ENCODE measurements around the gene TRAPPC1. TPM values are rescaled to one million over a fixed set of nuclear protein-coding genes. Genes with fewer than 3 reads are reported as not detected.

TRAPPC1 gene
- total and polyA plus RNA-seq, 2 donors (not counting 3 experiments of a cell fraction or from before 2014, with no cell fraction given): 146 to 250 TPM

- Histone ChIP-seq H4K20me1 (replicated peaks; ENCODE audit: control insufficient read depth, extremely low read depth, insufficient read depth, low read length) (no peaks in the 10 kb centered on the region), H3K4me1 (ENCODE audit: control insufficient read depth, extremely low read depth, insufficient read depth, low read length) (peaks cover 22% of the 10 kb centered on the region), H3K79me2 (ENCODE audit: control insufficient read depth, insufficient read depth, low read length) (peaks cover 33% of the 10 kb centered on the region), H2AFZ (ENCODE audit: low read depth, low read length) (no peak overlapping the region), H3K9me1 (replicated peaks; ENCODE audit: control insufficient read depth, extremely low read depth, insufficient read depth, low read length) (no peaks in the 10 kb centered on the region), H3K4me3 (replicated peaks in 1 of 3; ENCODE audit: insufficient read depth in 1 of 3, low read depth in 1 of 3, low read length in 3 of 3) (no peak overlapping the region), H3K27me3 (ENCODE audit: control insufficient read depth in 2 of 2, insufficient read depth in 2 of 2, low read length in 2 of 2) (no peaks in the 10 kb centered on the region), H3K36me3 (ENCODE audit: control insufficient read depth in 2 of 2, extremely low read depth in 1 of 2, insufficient read depth in 2 of 2, low read length in 2 of 2) (peaks cover 9 to 16% of the 10 kb centered on the region in 2 experiments), H3K27ac (ENCODE audit: insufficient read depth, low read depth, low read length) (no peak overlapping the region), H3K9ac (replicated peaks; ENCODE audit: extremely low read depth, insufficient read depth, low read length) (no peak overlapping the region), H3K9me3 (replicated peaks; ENCODE audit: control insufficient read depth, insufficient read depth, low read length) (no peaks in the 10 kb centered on the region), H3K4me2 (ENCODE audit: insufficient read depth, low read length) (no peak overlapping the region)
- CTCF ChIA-PET: interaction anchor here (1.0 to 1.3 kb wide), 2 partner anchors 12 to 105 kb away, joined by 3 to 4 read pairs; no protein-coding TSS in a partner anchor
- dilution Hi-C loops (cut with MboI; ENCODE audit: extremely low pct_ligation_motif_present, low sequenced_read_pairs) (no loop called here), intact Hi-C loops (cut with micrococcal nuclease) (no loop called here)
- FAIRE-seq (no peak), DNase-seq (ENCODE audit: low read depth, low spot score) (no peak)
- no peak for TF ChIP-seq FOS (IDR thresholded peaks at IDR 0.05; ENCODE audit: borderline replicate concordance, insufficient read depth, low read length)
- no peak for TF ChIP-seq JUN (IDR thresholded peaks at IDR 0.05; ENCODE audit: borderline replicate concordance, insufficient read depth, insufficient read length, low read depth)
- TF ChIP-seq MYC (IDR thresholded peaks at IDR 0.05; ENCODE audit: low read depth, low read length): no peak
- POLR2A ChIA-PET: interaction anchor here (0.6 kb wide), 1 partner anchor 37 kb away, joined by 4 read pairs; no protein-coding TSS in a partner anchor
- no TSS peak for BruUV-seq (replicated peaks)
These were observed 4.1 kb upstream of the TRAPPC1 start for GRCh38 chr17:7935859-7936258.

- H3K79me2 ChIP-seq (ENCODE audit: control insufficient read depth, insufficient read depth, low read length): peaks cover 34% of the 10 kb centered on the region
- intact Hi-C loops (cut with micrococcal nuclease): loop anchor here (1.0 kb wide), 2 partner anchors 46 to 76 kb away; partner anchors contain the start of gene NAA38
- FAIRE-seq: peak; percentile 78
These were observed 1.2 kb upstream of the TRAPPC1 start for GRCh38 chr17:7932949-7933348.

More at GRCh38 chr17:7932949-7933348, 1.2 kb upstream of the TRAPPC1 start:
- no peaks in the 10 kb centered on the region for H3K9me1 ChIP-seq (replicated peaks; ENCODE audit: control insufficient read depth, extremely low read depth, insufficient read depth, low read length)
- ChIA-PET POLR2A (no interaction called here), CTCF (interaction anchor here (0.9 to 4.2 kb wide), 17 partner anchors 17 to 189 kb away, joined by 3 to 42 read pairs (median 7); partner anchors contain the start of genes NAA38 and RNF227)
- H3K9ac ChIP-seq (replicated peaks; ENCODE audit: extremely low read depth, insufficient read depth, low read length): peak overlapping the region; percentile 87
- DNase-seq (ENCODE audit: low read depth, low spot score): peak; percentile 52
- no peaks in the 10 kb centered on the region for H3K27me3 ChIP-seq (ENCODE audit: control insufficient read depth in 2 of 2, insufficient read depth in 2 of 2, low read length in 2 of 2)
- H4K20me1 ChIP-seq (replicated peaks; ENCODE audit: control insufficient read depth, extremely low read depth, insufficient read depth, low read length): no peaks in the 10 kb centered on the region
- dilution Hi-C loops (cut with MboI; ENCODE audit: extremely low pct_ligation_motif_present, low sequenced_read_pairs): no loop called here
- peak overlapping the region; percentile 66 for H3K27ac ChIP-seq (ENCODE audit: insufficient read depth, low read depth, low read length)
- TF ChIP-seq JUN (IDR thresholded peaks at IDR 0.05; ENCODE audit: borderline replicate concordance, insufficient read depth, insufficient read length, low read depth): no peak
- TF ChIP-seq POLR2A (IDR thresholded peaks at IDR 0.05; ENCODE audit: low read depth, low read length): no peak
- TF ChIP-seq CTCF (IDR thresholded peaks at IDR 0.05; ENCODE audit: extremely low read depth in 1 of 2, insufficient read depth in 1 of 2, low read depth in 1 of 2, low read length in 2 of 2): peak in 1 of 2 donors; percentile 29
- H3K36me3 ChIP-seq (ENCODE audit: control insufficient read depth in 2 of 2, extremely low read depth in 1 of 2, insufficient read depth in 2 of 2, low read length in 2 of 2): peaks cover 2 to 6% of the 10 kb centered on the region in 2 experiments
- peak overlapping the region; percentile 99 for H3K4me2 ChIP-seq (ENCODE audit: insufficient read depth, low read length)
- no peaks in the 10 kb centered on the region for H3K9me3 ChIP-seq (replicated peaks; ENCODE audit: control insufficient read depth, insufficient read depth, low read length)
- H2AFZ ChIP-seq (ENCODE audit: low read depth, low read length): peak overlapping the region; percentile 91
- peak overlapping the region; percentile 74 to 98 (median 96) for H3K4me3 ChIP-seq (replicated peaks in 1 of 3; ENCODE audit: insufficient read depth in 1 of 3, low read depth in 1 of 3, low read length in 3 of 3)
- H3K4me1 ChIP-seq (ENCODE audit: control insufficient read depth, extremely low read depth, insufficient read depth, low read length): peaks cover 23% of the 10 kb centered on the region
- no TSS peak for BruUV-seq (replicated peaks)

Data from endothelial cell of umbilical vein (primary cell).